H9 (cell line): ENCODE data around the gene MACROD1. TPM values are rescaled to one million over a fixed set of nuclear protein-coding genes. Genes with fewer than 3 reads are reported as not detected.

Experiments used
- DNase-seq: peaks from one replicate; pipeline ENCODE4 v3.0.0-alpha.2; 2017
- H2AFZ ChIP-seq: one replicate; pipeline ENCODE4 v1.6.1; 2013; ENCODE audit warnings: mild to moderate bottlenecking, low read length, control low read depth, moderate library complexity
- H2AK5ac ChIP-seq: 2 replicates; pipeline ENCODE4 v1.6.1; 2013; ENCODE audit warnings: low read length, control low read depth, mixed read lengths; ENCODE audit not compliant: insufficient read length
- H2BK120ac ChIP-seq: one replicate; pipeline ENCODE4 v1.6.1; 2013; ENCODE audit warnings: low read depth, mild to moderate bottlenecking, low read length, control low read depth, inconsistent platforms; ENCODE audit not compliant: poor library complexity, severe bottlenecking
- H2BK12ac ChIP-seq: 2 replicates; pipeline ENCODE4 v1.6.1; 2013; ENCODE audit warnings: low read length, control low read depth, mixed read lengths, low read depth; ENCODE audit not compliant: insufficient read length
- H2BK15ac ChIP-seq: 2 replicates; pipeline ENCODE4 v1.6.1; 2013; ENCODE audit warnings: low read depth, low read length, control low read depth
- H2BK20ac ChIP-seq: one replicate; pipeline ENCODE4 v1.6.1; 2013; ENCODE audit warnings: low read depth, mild to moderate bottlenecking, low read length, control low read depth, inconsistent platforms; ENCODE audit not compliant: poor library complexity, severe bottlenecking
- H2BK5ac ChIP-seq: 2 replicates; pipeline ENCODE4 v1.6.1; 2013; ENCODE audit warnings: low read length, control low read depth, mixed read lengths; ENCODE audit not compliant: insufficient read length
- H3K14ac ChIP-seq: 2 replicates; pipeline ENCODE4 v1.6.1; 2013; ENCODE audit warnings: low read length, control low read depth; ENCODE audit not compliant: insufficient read depth
- H3K18ac ChIP-seq: 2 replicates; pipeline ENCODE4 v1.6.1; 2013; ENCODE audit warnings: low read depth, mild to moderate bottlenecking, mixed read lengths, low read length, control low read depth; ENCODE audit not compliant: insufficient read length
- H3K23ac ChIP-seq: 2 replicates; pipeline ENCODE4 v1.6.1; 2013; ENCODE audit warnings: low read length, control low read depth, mixed read lengths, low read depth; ENCODE audit not compliant: insufficient read length
- H3K23me2 ChIP-seq: 2 replicates; pipeline ENCODE4 v1.6.1; 2013; ENCODE audit warnings: low read depth, mild to moderate bottlenecking, mixed read lengths, low read length, control low read depth; ENCODE audit not compliant: insufficient read length, poor library complexity, severe bottlenecking
- H3K27ac ChIP-seq: 2 replicates; pipeline ENCODE4 v1.5.1; 2013; ENCODE audit warnings: low read length, control low read depth, mixed read lengths, low read depth; ENCODE audit not compliant: insufficient read length
- H3K27me3 ChIP-seq: 2 replicates; pipeline ENCODE4 v1.6.1; 2013; ENCODE audit warnings: low read length, control low read depth, inconsistent platforms; ENCODE audit not compliant: insufficient read depth
- H3K4ac ChIP-seq: 2 replicates; pipeline ENCODE4 v1.6.1; 2013; ENCODE audit warnings: low read depth, mild to moderate bottlenecking, control low read depth, inconsistent platforms, low read length, moderate library complexity
- H3K4me1 ChIP-seq: 2 replicates; pipeline ENCODE4 v1.6.1; 2013; ENCODE audit warnings: low read length, control low read depth, inconsistent platforms; ENCODE audit not compliant: insufficient read depth
- H3K4me2 ChIP-seq: 2 replicates; pipeline ENCODE4 v1.6.1; 2013; ENCODE audit warnings: low read length, control low read depth, mixed read lengths; ENCODE audit not compliant: insufficient read length, insufficient read depth
- H3K56ac ChIP-seq: 2 replicates; pipeline ENCODE4 v1.6.1; 2013; ENCODE audit warnings: low read depth, mild to moderate bottlenecking, mixed read lengths, low read length, control low read depth; ENCODE audit not compliant: insufficient read length
- H3K79me1 ChIP-seq: 2 replicates; pipeline ENCODE4 v1.6.1; 2013; ENCODE audit warnings: low read depth, mild to moderate bottlenecking, moderate library complexity, low read length, control low read depth, inconsistent platforms; ENCODE audit not compliant: insufficient read depth, poor library complexity, severe bottlenecking
- H3K79me2 ChIP-seq: 2 replicates; pipeline ENCODE4 v1.6.1; 2013; ENCODE audit warnings: low read length, control low read depth, inconsistent platforms; ENCODE audit not compliant: insufficient read depth
- H3K9ac ChIP-seq: 2 replicates; pipeline ENCODE4 v1.6.1; 2013; ENCODE audit warnings: low read length, control low read depth, mixed read lengths; ENCODE audit not compliant: insufficient read length; ENCODE audit errors: extremely low read depth
- H3K9me3 ChIP-seq: one replicate; pipeline ENCODE4 v1.6.1; 2013; ENCODE audit warnings: low read depth, low read length, inconsistent platforms; ENCODE audit not compliant: control insufficient read depth
- H3T11ph ChIP-seq: one replicate; pipeline ENCODE4 v1.6.1; 2013; ENCODE audit warnings: mild to moderate bottlenecking, low read length, control low read depth, inconsistent platforms
- H4K20me1 ChIP-seq: one replicate; pipeline ENCODE4 v1.6.1; 2013; ENCODE audit not compliant: control insufficient read depth, insufficient read length, insufficient read depth
- H4K5ac ChIP-seq: 2 replicates; pipeline ENCODE4 v1.6.1; 2013; ENCODE audit warnings: low read depth, mild to moderate bottlenecking, mixed read lengths, low read length, control low read depth; ENCODE audit not compliant: insufficient read length
- H4K8ac ChIP-seq: replicated peaks from 2 replicates; pipeline ENCODE4 v1.6.1; 2013; ENCODE audit warnings: low read length, control low read depth, mixed read lengths, low read depth; ENCODE audit not compliant: insufficient read length
- H4K91ac ChIP-seq: 2 replicates; pipeline ENCODE4 v1.6.1; 2013; ENCODE audit warnings: low read depth, mild to moderate bottlenecking, moderate library complexity, mixed read lengths, low read length, control low read depth; ENCODE audit not compliant: insufficient read length
- H3K27ac Mint-ChIP-seq, 3 experiments: 2 replicates in 2 of 3; 3 replicates in 1 of 3; pipeline ENCODE4 v1.8.0; 2020 to 2021; ENCODE audit warnings: mixed read lengths in 3 of 3, mild to moderate bottlenecking in 1 of 3, moderate library complexity in 1 of 3
- H3K27me3 Mint-ChIP-seq: 2 replicates; pipeline ENCODE4 v1.8.0; 2021; ENCODE audit warnings: low read depth, mild to moderate bottlenecking, moderate library complexity, mixed read lengths
- H3K36me3 Mint-ChIP-seq, 3 experiments: 2 replicates in 2 of 3; 3 replicates in 1 of 3; pipeline ENCODE4 v1.8.0; 2020 to 2021; ENCODE audit warnings: low read depth in 3 of 3, mixed read lengths in 3 of 3; ENCODE audit not compliant: insufficient read depth in 1 of 3
- H3K4me1 Mint-ChIP-seq, 2 experiments: 2 replicates each; pipeline ENCODE4 v1.8.0; 2020; ENCODE audit warnings: mixed read lengths in 2 of 2
- H3K4me3 Mint-ChIP-seq, 2 experiments: 2 replicates in 1 of 2; 3 replicates in 1 of 2; pipeline ENCODE4 v1.8.0; 2020 to 2021; ENCODE audit warnings: mild to moderate bottlenecking in 2 of 2, mixed read lengths in 2 of 2, moderate library complexity in 1 of 2
- H3K9me3 Mint-ChIP-seq, 2 experiments: 2 replicates in 1 of 2; 3 replicates in 1 of 2; pipeline ENCODE4 v1.8.0; 2020; ENCODE audit warnings: mild to moderate bottlenecking in 2 of 2, mixed read lengths in 2 of 2, moderate library complexity in 1 of 2
- CTCF ChIP-seq: fragments of 200-600 bp; sonication (generic); conservative IDR thresholded peaks from 3 replicates; pipeline ENCODE4 v1.8.0; 2021; ENCODE audit warnings: antibody characterized with exemption, mild to moderate bottlenecking
- WGBS: extraction: QIAGEN DNeasy Blood & Tissue Kit; methylation state at CpG from one replicate; pipeline ENCODE4 v1.1.7; 2013; ENCODE audit warnings: missing lambda C conversion rate, low lambda C conversion rate, mixed read lengths; ENCODE audit not compliant: insufficient read length; ENCODE audit errors: extremely low coverage; 5-methylcytosine and 5-hydroxymethylcytosine counted together
- total RNA-seq: library from RNA; stranded (reverse); gene quantifications from 2 replicates; pipeline ENCODE4 v1.2.1, GENCODE V29; 2021

The MACROD1 gene
- total RNA-seq, 1 experiment from 2014 or later, result 21.2 TPM

GRCh38 chr11:64036087-64037026 lies 129.6 kb downstream of the MACROD1 start:
- no peak overlapping the region for H2BK15ac ChIP-seq
- H3K79me1 ChIP-seq, result no peaks in the 10 kb centered on the region
- H3K27me3 ChIP-seq, result peaks cover 46% of the 10 kb centered on the region
- no peak overlapping the region for H3K27ac Mint-ChIP-seq
- H3K4me1 ChIP-seq, result no peaks in the 10 kb centered on the region
- H2AK5ac ChIP-seq, result no peak overlapping the region
- no CpG with 5 or more reads among the region's 85 CpGs for WGBS
- no peak overlapping the region for H3K14ac ChIP-seq
- peaks cover 2% of the 10 kb centered on the region for H4K20me1 ChIP-seq
- H3K4me2 ChIP-seq, result peak overlapping the region; percentile 30
- H3K23ac ChIP-seq, result no peak overlapping the region
- H3K9ac ChIP-seq, result no peak overlapping the region
- H3T11ph ChIP-seq, result no peak overlapping the region
- no peak overlapping the region for H3K18ac ChIP-seq
- H2BK12ac ChIP-seq, result no peak overlapping the region
- no peak overlapping the region for H4K8ac ChIP-seq
- no peaks in the 10 kb centered on the region for H3K9me3 ChIP-seq
- DNase-seq, result no peak
- peak overlapping the region; percentile 34 to 71; a peak in 3 of 5 replicates for H3K4me3 Mint-ChIP-seq
- TF ChIP-seq CTCF, result no peak
- H3K4ac ChIP-seq, result no peak overlapping the region
- no peaks in the 10 kb centered on the region for H3K79me2 ChIP-seq
- no peak overlapping the region for H2BK5ac ChIP-seq
- peaks cover 8% of the 10 kb centered on the region for H3K23me2 ChIP-seq
- H2AFZ ChIP-seq, result no peak overlapping the region
- no peak overlapping the region for H2BK20ac ChIP-seq
- peaks cover 93% of the 10 kb centered on the region for H3K27me3 Mint-ChIP-seq
- H3K27ac ChIP-seq, result no peak overlapping the region
- H4K5ac ChIP-seq, result no peak overlapping the region
- H3K56ac ChIP-seq, result no peak overlapping the region
- H2BK120ac ChIP-seq, result no peak overlapping the region
- H3K9me3 Mint-ChIP-seq, result no peaks in the 10 kb centered on the region; a peak in 1 of 5 replicates
- H3K4me1 Mint-ChIP-seq, result peaks cover 15 to 22% of the 10 kb centered on the region in 2 experiments
- H4K91ac ChIP-seq, result no peak overlapping the region
- peaks cover 0 to 2% (median 0%) of the 10 kb centered on the region in 3 experiments; a peak in 1 of 7 replicates for H3K36me3 Mint-ChIP-seq
